Esophagus (tissue), 2 donors: Measurements from ENCODE around the gene WNT3. TPM values are rescaled to one million over a fixed set of nuclear protein-coding genes. Genes with fewer than 3 reads are reported as not detected.
"Not testable (repeated sequence)": the region's sequence is repeated elsewhere in the genome, so short reads cannot be mapped to it uniquely, and the experiment has no call there.

Source experiments
- H3K27ac ChIP-seq, 2 donors: one replicate each; pipeline ENCODE4 v1.5.1; 2013; ENCODE audit warnings: low read depth in 2 of 2, mild to moderate bottlenecking in 2 of 2, inconsistent platforms in 1 of 2, low read length in 1 of 2, moderate library complexity in 1 of 2
- H3K27me3 ChIP-seq, 2 donors: one replicate each; pipeline ENCODE4 v1.6.1; 2013; ENCODE audit warnings: low read length in 2 of 2, control low read depth in 1 of 2, mild to moderate bottlenecking in 1 of 2; ENCODE audit not compliant: insufficient read depth in 2 of 2, control insufficient read depth in 1 of 2
- H3K36me3 ChIP-seq, 2 donors: one replicate each; pipeline ENCODE4 v1.6.1; 2013; ENCODE audit warnings: low read length in 1 of 2; ENCODE audit not compliant: control insufficient read depth in 2 of 2, insufficient read depth in 2 of 2
- H3K4me1 ChIP-seq, 2 donors: one replicate each; pipeline ENCODE4 v1.6.1; 2013; ENCODE audit warnings: low read length in 1 of 2; ENCODE audit not compliant: control insufficient read depth in 2 of 2, insufficient read depth in 2 of 2
- H3K4me3 ChIP-seq, 2 donors: one replicate each; pipeline ENCODE4 v1.5.1; 2013; ENCODE audit warnings: low read length in 2 of 2, mild to moderate bottlenecking in 2 of 2, low read depth in 1 of 2, moderate library complexity in 1 of 2
- H3K9me3 ChIP-seq, 2 donors: one replicate each; pipeline ENCODE4 v1.6.1; 2013; ENCODE audit warnings: mild to moderate bottlenecking in 2 of 2, low read depth in 1 of 2, low read length in 1 of 2, moderate library complexity in 1 of 2; ENCODE audit not compliant: control insufficient read depth in 2 of 2, insufficient read depth in 1 of 2
- WGBS, 2 donors: extraction: QIAGEN DNeasy Blood & Tissue Kit; methylation state at CpG; one replicate each; pipeline ENCODE4 v1.1.7; 2013; 5-methylcytosine and 5-hydroxymethylcytosine counted together
- polyA plus RNA-seq, 2 donors: library from polyadenylated mRNA; stranded (reverse); fragments of 200-250 nt; gene quantifications; one replicate each; pipeline ENCODE4 v1.2.3, GENCODE V29; 2013
- donor health status: healthy with polysubstance abuse.
- donor health status: Bipolar disorder and iron deficiency.

Gene WNT3
- polyA plus RNA-seq, 2 donors: 0.99 to 1.4 TPM

DNA sequence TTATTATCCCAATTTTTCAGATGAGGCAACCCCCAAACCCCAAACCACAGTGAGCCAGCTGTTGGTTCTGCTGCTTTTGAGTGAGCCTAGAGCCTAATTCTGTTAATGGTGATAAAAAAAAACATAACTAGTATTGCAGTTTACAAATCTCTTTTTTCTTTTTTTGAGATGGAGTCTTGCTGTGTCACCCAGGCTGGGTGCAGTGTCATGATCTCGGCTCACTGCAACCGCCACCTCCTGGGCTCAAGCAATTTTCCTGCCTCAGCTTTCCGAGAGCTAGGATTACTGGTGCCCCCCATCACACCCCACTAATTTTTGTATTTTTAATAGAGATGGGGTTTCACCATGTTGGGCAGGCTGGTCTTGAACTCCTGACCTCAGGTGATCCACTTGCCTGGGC lies 36.0 kb upstream of the WNT3 start:
- 92 to 97% methylated on average over 3 of the region's 3 CpGs for WGBS, 2 donors
- Histone ChIP-seq H3K36me3 (no peaks in the 10 kb centered on the region), H3K4me3 (no peak overlapping the region), H3K27ac (no peak overlapping the region), H3K9me3 (no peaks in the 10 kb centered on the region), H3K27me3 (no peaks in the 10 kb centered on the region), H3K4me1 (peaks cover 5 to 7% of the 10 kb centered on the region in 2 donors)

DNA sequence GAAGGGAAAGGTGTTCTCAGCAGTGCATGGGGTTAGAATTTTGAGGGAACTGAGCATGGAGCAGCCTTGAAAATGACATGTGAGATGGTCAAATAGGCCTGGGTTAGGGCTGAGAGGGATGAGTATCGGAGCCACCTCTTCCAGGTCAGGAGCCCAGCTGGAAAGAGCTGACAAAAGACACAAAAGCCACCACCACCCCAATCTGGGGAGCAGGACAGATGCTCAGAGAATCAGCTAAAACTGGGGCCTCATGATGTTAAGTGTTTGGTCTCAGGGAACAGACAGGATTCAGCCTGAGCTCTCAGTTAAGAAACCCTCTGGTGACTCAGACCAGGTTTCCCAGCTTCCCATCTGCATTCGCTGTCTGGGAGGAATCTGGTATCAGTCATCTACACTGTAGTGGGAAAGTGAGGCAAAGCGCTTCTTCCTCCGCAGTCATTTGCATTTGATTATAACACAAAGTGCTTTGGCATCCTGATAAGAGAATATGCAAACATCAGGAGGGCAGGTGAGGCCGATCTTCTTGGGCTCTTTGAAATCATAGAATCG lies 35.5 kb upstream of the WNT3 start:
- no peak overlapping the region for H3K27ac ChIP-seq
- 85 to 86% methylated on average over 6 of the region's 6 CpGs for WGBS, 2 donors
- no peaks in the 10 kb centered on the region for H3K36me3 ChIP-seq
- no peaks in the 10 kb centered on the region for H3K9me3 ChIP-seq
- no peaks in the 10 kb centered on the region for H3K27me3 ChIP-seq
- H3K4me1 ChIP-seq: peaks cover 5 to 7% of the 10 kb centered on the region in 2 donors
- no peak overlapping the region for H3K4me3 ChIP-seq

DNA sequence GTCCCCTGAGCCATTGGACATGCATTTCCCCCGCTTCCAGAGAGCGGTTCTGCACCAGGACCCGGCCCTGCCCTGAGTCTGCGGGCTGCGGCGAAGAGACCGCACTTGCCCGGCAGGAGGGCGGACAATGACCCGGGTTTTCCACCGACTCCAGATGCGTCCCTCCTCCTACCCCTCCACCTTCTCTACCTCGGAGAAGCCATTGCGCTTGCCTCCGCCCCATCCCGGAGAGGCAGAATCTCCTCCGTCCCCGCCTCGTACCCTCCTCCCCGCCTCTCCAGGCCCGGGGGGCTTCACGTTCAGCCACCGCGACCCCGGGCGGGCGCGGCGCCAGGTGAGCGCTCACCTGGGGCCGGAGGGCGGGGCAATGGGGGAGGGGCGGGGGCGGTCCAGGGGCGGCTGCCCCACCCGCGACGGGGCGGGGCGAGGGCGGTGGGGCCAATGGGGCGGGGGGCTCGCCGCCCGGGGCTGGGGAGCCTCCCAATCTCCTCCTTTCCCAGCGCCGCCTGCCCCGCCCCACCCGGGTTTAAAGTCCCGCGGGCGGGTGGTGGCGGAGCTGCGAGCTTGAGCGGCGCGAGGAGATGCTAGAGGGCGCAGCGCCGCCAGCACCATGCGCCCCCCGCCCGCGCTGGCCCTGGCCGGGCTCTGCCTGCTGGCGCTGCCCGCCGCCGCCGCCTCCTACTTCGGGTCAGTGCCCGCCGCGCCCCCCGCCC lies 32.7 kb upstream of the WNT3 start, which contains the start of gene WNT9B:
TSS of gene WNT9B (plus strand) at position 555 of the 713 bp plus-strand sequence. CDS start at position 611, 56 bp downstream.
- peak within 1 kb of the TSS; percentile 4 to 26 for H3K4me3 ChIP-seq
- H3K4me1 ChIP-seq: peaks cover 5 to 7% of the 10 kb centered on the region in 2 donors
- H3K36me3 ChIP-seq: no peaks in the 10 kb centered on the region
- H3K27ac ChIP-seq: no peak within 1 kb of the TSS
- no peaks in the 10 kb centered on the region for H3K27me3 ChIP-seq
- WGBS, 2 donors: 2 to 3% methylated on average over 43 to 75 of the region's 75 CpGs
- H3K9me3 ChIP-seq: no peaks in the 10 kb centered on the region

DNA sequence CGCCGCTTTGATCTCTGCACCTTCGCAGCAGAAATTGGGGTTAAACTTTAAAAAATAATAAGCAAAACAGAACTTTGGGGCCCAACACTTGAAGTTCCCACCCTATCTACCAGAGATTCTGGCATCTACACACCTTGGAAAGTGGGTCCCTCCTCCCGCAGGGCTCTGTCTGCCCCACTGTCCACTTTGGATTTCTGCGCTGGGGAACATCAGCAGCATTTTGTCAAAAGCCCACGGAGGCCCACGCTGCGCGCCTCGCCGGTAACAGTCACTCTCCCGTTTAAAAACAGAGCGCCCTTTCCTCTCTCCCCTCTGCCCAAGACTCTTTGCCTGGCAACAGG lies 32.2 kb upstream of the WNT3 start:
- H3K27me3 ChIP-seq: no peaks in the 10 kb centered on the region
- 43 to 48% methylated on average over 13 of the region's 13 CpGs for WGBS, 2 donors
- H3K9me3 ChIP-seq: no peaks in the 10 kb centered on the region
- H3K4me3 ChIP-seq: no peak overlapping the region
- H3K4me1 ChIP-seq: peaks cover 5 to 7% of the 10 kb centered on the region in 2 donors
- no peak overlapping the region for H3K27ac ChIP-seq
- no peaks in the 10 kb centered on the region for H3K36me3 ChIP-seq

DNA sequence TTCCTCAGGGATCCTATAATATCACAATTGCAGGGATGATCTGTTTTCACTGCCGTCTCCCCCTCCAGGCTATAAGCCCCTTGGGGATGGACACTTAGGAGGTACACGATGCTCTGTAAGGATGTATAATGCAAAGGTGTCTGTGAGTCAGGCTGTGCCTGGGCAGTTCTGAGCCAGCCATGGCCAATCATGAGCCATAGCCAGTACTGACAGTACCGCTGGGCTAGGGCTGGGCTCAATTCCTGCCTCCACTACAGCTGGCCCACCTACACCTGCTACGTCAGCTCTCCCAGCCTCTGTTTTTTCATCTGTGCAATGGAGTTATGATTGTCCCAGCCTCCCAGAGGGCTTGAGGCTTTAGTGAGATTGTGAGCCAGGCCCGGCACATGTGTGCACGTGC lies 30.0 kb upstream of the WNT3 start:
- WGBS, 2 donors: 83 to 86% methylated on average over 6 of the region's 6 CpGs
- H3K9me3 ChIP-seq: no peaks in the 10 kb centered on the region
- peaks cover 5 to 7% of the 10 kb centered on the region in 2 donors for H3K4me1 ChIP-seq
- H3K4me3 ChIP-seq: no peak overlapping the region
- no peaks in the 10 kb centered on the region for H3K36me3 ChIP-seq
- H3K27me3 ChIP-seq: no peaks in the 10 kb centered on the region
- no peak overlapping the region for H3K27ac ChIP-seq

DNA sequence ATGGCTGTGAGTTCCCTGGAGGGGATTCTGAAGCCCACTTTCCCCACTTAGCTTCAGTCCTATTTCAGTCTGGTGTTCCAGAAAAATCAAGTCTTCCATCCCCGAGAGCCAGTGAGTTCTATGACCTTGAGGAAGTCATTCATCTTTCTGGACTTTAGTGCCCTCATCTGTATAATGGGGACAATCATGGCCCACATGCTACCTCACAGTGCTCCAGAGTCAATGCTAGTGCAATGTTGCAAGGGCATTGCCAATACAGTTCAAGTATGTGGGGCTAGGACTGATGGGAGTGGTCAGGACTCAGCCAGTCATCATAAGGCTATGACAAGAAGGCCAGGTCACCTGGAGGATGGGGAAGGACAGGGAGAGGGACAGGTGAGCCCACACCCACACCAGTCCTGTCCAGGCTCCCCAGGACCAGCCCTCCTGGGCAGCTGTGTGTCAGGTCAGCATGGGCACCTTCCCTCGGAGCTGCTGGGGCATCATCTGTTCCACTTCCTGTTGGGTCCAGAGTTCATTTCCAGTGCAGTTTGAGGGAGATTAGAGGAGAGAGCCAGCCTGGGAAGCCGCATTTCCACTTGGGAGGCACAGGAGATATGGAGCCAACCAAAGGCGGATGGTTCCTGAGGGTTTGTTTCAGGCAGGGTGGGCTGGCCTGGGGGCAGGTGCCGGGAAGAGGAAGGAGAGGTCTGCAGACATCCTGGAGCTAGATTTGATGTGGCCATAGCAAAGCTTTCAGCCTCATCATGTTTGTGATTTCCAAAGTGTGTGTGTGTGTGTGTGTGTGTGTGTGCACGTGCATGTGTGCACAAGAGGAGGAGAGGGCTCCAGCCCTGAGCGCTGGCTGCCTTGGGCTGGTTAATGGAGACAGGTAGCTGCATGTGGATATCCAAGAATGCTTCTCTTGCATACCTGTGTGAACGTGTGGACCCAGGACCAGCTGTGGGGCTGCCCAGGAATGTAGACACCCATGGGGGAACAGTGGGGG lies 29.0 kb upstream of the WNT3 start:
- WGBS, 2 donors: 53 to 60% methylated on average over 8 of the region's 8 CpGs
- Histone ChIP-seq H3K27ac (no peak overlapping the region), H3K4me1 (peaks cover 5 to 7% of the 10 kb centered on the region in 2 donors), H3K27me3 (no peaks in the 10 kb centered on the region), H3K36me3 (no peaks in the 10 kb centered on the region), H3K9me3 (no peaks in the 10 kb centered on the region), H3K4me3 (no peak overlapping the region)

DNA sequence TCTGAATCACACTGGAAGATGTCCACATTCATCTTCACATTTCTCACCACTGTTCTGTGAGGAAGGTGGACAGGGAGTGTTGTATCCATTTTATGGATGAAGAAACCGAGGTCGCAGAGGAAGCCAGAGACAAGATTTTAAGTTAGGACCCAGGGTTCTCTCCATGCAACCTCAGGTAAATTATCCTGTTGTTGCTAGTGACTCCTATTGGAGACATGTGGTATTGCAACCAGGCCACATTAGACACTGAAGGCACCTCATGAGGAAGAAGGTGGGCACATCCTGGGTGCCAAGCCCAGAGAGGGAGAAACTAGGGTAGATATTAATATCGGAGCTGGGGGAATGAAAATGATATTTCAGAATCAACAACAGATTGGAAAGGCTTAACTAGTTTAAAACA lies 24.3 kb upstream of the WNT3 start:
- Histone ChIP-seq H3K36me3 (no peaks in the 10 kb centered on the region), H3K27me3 (no peaks in the 10 kb centered on the region), H3K4me1 (peaks cover 0 to 3% of the 10 kb centered on the region in 2 donors), H3K9me3 (no peaks in the 10 kb centered on the region), H3K4me3 (no peak overlapping the region), H3K27ac (no peak overlapping the region)
- 94 to 95% methylated on average over 3 of the region's 3 CpGs for WGBS, 2 donors

DNA sequence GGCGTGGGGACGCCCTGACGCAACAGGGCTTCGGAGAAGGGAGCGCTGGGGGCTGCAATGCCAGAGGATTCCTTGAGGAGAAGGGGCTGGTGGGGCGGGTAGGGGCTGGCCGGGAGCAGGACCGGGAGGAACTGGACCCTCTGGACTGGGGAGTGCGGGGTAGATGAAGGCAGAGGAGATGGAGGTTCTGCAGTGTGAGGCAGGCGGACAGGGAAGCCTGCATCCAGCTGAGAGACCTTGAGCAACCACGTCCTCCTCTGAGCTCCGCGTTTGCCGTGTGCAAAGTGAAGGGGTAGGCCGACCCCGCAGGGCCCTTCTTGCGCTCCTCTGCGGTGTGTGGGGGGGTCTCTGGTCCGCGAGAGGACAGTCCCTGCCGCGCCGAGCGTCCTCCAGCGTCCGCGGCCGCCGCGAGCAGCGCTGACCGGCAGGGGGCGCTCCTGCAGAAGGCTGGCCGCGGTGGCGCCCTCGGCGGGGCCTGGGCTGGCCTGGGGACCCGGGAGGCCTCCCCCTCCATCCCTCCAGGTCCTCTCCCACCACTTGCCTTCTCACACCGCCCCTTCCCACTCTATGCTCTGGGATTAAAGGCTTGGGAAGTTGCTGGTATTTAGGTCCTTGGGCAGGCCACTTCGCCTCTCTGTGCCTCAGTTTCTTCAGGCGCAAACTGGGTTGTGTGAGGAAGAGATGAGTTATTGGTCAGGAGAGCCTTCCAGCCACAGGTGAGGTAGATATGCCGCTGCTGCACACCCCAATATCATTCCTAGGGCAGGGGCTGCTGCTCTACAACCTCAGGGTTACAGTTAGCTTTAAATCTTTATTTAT lies 23.3 kb upstream of the WNT3 start:
- no peak overlapping the region for H3K27ac ChIP-seq
- no peaks in the 10 kb centered on the region for H3K27me3 ChIP-seq
- H3K4me1 ChIP-seq: peaks cover 0 to 3% of the 10 kb centered on the region in 2 donors
- no peaks in the 10 kb centered on the region for H3K36me3 ChIP-seq
- no peak overlapping the region for H3K4me3 ChIP-seq
- H3K9me3 ChIP-seq: no peaks in the 10 kb centered on the region
- WGBS, 2 donors: 17 to 20% methylated on average over 34 to 43 of the region's 43 CpGs

DNA sequence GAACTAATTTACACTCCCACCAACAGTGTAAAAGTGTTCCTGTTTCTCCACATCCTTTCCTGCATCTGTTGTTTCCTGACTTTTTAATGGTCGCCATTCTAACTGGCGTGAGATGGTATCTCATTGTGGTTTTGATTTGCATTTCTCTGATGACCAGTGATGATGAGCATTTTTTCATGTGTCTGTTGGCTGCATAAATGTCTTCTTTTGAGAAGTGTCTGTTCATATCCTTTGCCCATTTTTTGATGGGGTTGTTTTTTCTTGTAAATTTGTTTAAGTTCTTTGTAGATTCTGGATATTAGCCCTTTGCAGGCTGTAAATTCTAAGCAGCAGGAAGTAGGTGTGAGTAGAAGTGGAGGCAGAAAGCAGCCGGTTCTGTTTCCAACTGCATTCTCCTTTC lies 22.1 kb upstream of the WNT3 start:
- WGBS, 2 donors: 58 to 67% methylated on average over 3 of the region's 3 CpGs
- H3K27me3 ChIP-seq, H3K4me3 ChIP-seq, H3K36me3 ChIP-seq, H3K4me1 ChIP-seq, H3K27ac ChIP-seq, H3K9me3 ChIP-seq: not testable (repeated sequence)
